GM20000 (cell line): ENCODE results near the gene VTI1B.

Experiments
- DNase-seq: peaks from one replicate; pipeline ENCODE4 v3.0.0; 2012; ENCODE audit warnings: low spot score
- CTCF ChIP-seq: IDR thresholded peaks from 2 replicates; pipeline ENCODE4 v1.5.1; 2012; ENCODE audit warnings: mild to moderate bottlenecking, control low read depth; ENCODE audit errors: extremely low read depth, missing control alignments

VTI1B gene

GRCh38 chr14:67650151-67650550 is 24.3 kb downstream of the VTI1B start:
- no peak for DNase-seq
- TF ChIP-seq CTCF = no peak

DNA sequence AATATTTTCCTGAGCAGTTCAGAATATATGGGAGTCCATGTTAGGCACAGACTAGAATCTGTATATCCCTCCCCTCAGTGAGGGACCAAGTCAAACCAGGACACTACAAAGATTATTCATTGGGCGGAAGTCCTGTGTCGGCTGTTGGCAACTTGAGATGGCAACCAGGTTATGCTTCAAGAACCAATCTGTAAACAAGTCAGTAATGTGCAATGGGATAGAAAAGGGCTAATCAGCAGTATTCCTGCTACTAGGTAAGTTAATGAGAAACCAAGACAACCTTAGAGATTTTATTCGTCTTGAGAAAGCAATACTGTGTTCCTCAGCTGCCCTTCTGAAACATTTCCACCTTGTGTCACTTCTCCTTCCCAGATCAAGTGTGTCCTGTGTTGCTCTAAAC is 28.3 kb downstream of the VTI1B start:
- DNase-seq = no peak
- no peak for TF ChIP-seq CTCF

DNA sequence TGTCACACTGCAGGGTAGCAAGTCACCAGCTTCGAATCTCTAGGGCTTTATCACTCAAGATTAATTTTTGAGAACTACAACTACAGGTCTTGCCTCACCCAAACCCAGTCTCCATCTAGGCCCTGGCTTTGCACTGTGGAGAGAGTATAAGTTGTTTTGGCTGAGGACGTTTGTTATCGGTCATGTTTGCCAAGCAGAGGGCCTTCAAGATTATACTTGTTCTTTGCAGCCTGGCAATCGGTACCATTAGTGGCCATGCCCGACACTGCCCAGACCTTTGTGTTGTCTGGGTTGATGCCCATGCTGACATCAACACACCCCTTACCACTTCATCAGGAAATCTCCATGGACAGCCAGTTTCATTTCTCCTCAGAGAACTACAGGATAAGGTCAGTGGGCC is 29.0 kb downstream of the VTI1B start:
- TF ChIP-seq CTCF = no peak
- no peak for DNase-seq

DNA sequence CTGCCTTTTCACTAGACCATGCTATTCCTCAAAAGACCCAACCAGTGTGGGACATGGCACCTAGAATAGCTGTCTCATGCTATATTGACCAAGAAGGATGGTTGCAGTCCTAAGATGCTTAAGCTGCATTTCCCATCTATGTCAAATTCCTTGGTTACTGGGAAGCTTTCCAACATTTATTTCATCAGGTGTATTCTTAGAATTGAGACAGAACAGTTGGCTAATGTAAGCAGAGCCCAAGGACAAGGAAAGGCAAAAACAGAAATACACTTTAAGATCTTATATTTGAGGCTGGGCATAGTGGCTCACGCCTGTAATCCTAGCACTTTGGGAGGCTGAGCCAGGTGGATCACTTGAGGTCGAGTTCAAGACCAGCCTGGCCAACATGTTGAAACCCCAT is 30.0 kb downstream of the VTI1B start:
- DNase-seq = no peak

DNA sequence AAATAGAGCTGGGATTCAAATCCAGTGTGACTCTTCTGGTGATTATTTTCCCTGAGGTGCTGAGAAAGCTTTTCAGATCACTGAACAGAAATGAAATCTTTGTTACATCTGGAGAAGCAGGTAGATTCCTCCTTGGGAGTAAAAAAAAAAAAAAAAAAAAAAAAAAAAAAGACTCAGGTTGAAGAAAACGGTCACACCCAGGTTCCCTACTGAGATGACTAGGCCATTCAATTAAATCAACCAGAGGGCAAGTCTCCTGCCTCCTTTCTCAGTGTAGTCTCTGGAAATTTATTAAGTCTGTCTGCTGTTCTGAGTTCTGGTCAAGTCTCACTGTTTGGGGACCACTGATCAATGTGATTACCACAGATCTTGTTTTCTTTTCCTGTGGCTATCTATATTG is 30.7 kb downstream of the VTI1B start:
- TF ChIP-seq CTCF = no peak
- no peak for DNase-seq

More for the DNA sequence above, 30.0 kb downstream of the VTI1B start:
- TF ChIP-seq CTCF = no peak

DNA sequence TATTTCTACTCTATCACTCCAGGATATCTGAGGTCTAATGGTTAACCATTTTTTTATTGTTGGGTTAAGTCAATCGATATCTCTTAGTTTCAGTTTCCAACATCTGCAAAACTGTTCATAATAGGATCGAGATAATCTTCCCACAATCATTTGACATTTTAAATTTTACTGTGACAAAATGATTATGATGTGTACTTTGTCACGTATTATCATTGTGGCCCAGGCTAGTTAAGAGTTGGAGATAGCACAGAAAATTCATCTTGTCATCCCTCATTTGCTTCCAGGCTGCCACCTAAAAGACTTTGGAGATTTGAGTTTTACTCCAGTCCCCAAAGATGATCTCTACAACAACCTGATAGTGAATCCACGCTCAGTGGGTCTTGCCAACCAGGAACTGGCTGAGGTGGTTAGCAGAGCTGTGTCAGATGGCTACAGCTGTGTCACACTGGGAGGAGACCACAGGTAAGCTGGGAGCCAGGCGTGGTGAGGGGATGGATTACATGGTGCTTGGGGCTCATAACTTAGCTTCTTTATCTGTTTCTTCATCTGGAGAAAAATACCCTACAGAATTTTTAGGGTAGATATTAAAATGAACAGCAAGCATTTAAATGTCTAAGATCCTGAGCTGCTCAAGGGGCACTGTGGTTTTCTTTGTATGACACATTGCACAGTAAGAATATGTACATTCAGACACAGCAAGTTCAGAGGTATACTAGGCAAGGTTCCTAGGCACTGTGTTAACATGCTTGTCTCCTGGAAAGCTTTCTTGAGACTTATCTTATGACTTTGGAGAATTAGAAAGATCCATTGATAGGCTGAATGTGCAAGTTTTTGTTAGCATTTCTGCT is 32.3 kb downstream of the VTI1B start:
- TF ChIP-seq CTCF = no peak
- DNase-seq = no peak

- no peak for TF ChIP-seq CTCF
- no peak for DNase-seq
These were observed 33.0 kb downstream of the VTI1B start for GRCh38 chr14:67641480-67641879.
